ENCODE results near the gene R3HDM2.
"Not testable (repeated sequence)": the region's sequence is repeated elsewhere in the genome, so short reads cannot be mapped to it uniquely, and the experiment has no call there.

The R3HDM2 gene

DNA sequence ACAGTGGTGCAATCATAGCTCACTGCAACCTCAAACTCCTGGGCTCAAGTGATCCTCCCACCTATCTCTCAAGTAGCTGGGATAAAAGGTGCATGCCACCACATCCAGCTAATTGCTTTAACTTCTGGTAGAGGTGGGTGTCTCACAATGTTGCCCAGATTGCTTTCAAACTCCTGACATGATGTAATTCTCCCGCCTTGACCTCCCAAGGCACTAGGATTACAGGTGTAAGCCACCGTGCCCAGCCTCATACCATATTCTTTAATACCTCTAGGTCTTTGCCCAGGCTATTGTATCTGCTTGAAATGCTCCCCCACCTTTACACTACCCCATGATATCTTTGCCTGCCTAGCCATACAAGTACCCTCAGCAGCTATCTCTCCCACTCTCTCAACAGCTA, 11.3 kb downstream of the R3HDM2 start:
- DNase-seq, result no peak

- no peak for DNase-seq
Measured at GRCh38 chr12:57418255-57418654, 12.6 kb downstream of the R3HDM2 start.

DNA sequence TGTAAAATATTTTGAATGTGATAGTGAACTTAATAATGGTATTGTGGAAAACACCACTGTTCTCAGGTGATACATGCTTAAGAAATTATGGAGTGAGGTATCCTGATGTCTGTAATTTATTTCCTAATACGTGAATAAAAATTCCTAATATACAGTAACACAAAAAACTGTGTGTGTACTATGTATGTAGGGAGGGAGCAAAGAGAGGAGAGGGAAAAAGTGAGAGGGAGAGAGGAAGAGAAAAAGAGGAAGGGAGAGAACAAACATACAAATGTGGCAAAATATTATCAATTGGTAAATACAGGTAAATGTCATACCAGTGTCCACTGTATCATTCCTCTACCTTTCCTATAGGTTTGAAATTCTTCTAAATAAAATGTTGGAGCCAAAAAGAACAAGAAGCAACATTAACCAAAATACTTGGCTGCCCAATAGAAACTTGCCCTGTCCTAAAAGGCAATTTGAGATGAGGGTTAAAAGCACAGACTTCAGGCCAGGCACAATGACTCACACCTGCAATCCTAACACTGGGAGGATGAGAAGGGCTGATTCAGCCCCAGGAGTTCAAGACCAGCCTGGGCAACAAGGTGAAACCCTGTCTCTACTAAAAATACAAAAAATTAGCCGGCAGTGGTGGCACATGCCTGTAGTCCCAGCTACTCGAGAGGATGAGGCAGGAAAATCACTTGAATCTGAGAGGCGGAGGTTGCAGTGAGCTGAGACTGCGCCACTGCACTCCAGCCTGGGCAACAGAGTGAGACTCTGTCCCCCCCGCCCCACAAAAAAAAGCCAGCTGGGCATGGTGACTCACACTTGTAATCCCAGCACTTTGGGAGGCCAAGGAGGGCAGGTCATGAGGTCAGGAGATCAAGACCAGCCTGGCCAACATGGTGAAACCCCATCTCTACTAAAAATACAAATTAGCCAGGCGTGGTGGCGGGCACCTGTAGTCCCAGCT, 14.5 kb downstream of the R3HDM2 start:
- DNase-seq, result no peak

DNA sequence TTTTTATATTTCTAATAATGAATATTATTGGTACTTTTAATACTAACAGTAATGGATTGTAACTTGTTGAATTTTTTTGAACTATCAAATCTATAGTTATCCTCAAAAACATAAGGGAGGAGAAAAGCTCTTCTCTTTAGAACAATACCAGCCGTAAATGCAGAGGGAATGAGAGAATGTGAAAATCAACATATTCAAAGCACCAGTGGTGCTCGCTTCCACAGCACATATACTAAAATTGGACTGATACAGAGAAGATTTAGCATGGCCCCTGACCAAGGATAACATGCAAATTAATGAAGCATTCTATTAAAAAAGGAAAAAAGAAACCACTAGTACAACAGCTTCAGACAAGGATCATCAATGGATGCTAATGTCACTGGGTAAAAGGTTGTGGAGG, 15.8 kb downstream of the R3HDM2 start:
- DNase-seq, result no peak

- not testable (repeated sequence) for DNase-seq
Measured at GRCh38 chr12:57414160-57414559, 16.7 kb downstream of the R3HDM2 start.

DNA sequence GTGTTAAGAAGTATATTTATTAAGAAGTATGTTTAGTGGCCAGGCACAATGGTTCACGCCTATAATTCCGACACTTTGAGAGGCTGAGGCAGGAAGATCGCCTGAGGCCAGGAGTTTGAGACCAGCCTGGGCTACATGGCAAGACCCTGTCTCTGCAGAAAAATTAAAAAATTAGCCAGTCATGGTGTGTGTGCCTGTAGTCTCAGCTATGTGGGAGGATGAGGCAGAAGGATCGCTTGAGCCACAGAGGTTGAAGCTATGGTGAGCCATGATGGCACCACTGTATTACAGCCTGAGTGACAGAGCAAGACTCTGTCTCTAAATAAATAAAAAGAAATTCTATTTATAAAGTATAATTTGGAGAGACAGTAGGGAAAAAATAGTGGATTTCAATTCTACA, 20.3 kb downstream of the R3HDM2 start:
- DNase-seq, result no peak

GRCh38 chr12:57404966-57405640, 25.7 kb downstream of the R3HDM2 start:
- no peak for DNase-seq

- DNase-seq, result not testable (repeated sequence)
Measured at GRCh38 chr12:57402156-57402555, 28.7 kb downstream of the R3HDM2 start.

GRCh38 chr12:57401165-57401564, 29.7 kb downstream of the R3HDM2 start:
- no peak for DNase-seq

DNA sequence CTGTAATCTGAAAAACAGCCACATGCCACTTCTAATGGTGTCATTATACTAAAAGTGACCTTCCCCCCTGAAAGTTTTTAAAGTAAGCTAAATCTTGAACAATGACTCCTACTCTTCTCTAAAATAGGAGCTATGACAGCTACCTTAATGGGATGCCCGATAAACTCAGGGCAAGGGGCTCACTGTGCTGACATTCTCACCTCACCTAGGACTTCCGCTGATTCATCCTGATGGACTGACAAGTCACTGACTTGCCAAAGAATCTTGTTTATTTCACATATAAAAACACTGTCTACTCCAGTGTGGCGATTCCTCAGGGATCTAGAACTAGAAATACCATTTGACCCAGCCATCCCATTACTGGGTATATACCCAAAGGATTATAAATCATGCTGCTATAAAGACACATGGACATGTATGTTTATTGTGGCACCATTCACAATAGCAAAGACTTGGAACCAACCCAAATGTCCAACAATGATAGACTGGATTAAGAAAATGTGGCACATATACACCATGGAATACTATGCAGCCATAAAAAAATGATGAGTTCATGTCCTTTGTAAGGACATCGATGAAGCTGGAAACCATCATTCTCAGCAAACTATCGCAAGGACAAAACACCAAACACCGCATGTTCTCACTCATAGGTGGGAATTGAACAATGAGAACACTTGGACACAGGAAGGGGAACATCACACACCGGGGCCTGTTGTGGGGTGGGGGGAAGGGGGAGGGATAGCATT, 31.0 kb downstream of the R3HDM2 start:
- not testable (repeated sequence) for DNase-seq

GRCh38 chr12:57397441-57397840, 33.4 kb downstream of the R3HDM2 start:
- no peak for DNase-seq

- DNase-seq, result no peak
Measured at GRCh38 chr12:57395121-57395520, 35.7 kb downstream of the R3HDM2 start.

DNA sequence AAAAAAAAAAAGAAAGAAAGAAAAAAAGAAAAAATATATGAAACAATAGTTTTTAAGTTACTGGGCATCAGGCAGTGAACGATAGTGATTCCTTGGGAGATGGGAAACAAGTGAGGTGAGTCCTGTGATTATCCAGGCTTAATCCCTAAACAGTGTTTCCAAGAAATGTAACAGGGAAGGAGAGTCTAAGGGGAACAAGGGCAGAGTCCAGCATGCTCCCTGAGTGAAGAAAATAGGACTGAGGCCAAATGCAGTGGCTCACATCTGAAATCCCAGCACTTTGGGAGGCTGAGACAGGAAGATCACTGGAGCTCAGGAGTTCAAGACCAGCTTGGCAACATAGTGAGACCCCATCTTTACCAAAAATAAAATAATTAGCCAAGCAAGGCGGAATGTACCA, 40.7 kb downstream of the R3HDM2 start:
- DNase-seq, result no peak

DNA sequence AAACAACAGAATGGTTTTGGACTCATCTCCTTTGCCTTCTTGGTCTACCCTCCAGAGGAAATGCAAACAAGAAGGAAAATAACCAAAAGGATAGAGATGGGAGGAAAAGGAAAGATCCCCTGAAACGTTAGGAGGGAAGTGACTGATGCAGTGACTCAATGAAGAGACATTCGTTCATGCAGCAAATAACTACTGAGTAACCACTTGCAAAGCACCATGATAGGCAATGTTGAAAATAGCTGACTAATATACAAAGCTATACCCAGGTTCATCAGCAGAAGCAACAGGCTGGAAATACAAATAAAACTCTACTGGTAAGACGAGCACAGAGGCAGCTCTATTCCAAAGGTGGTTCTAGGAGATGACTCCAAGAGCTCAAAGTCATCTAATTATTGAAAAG, 41.8 kb downstream of the R3HDM2 start:
- no peak for DNase-seq

DNA sequence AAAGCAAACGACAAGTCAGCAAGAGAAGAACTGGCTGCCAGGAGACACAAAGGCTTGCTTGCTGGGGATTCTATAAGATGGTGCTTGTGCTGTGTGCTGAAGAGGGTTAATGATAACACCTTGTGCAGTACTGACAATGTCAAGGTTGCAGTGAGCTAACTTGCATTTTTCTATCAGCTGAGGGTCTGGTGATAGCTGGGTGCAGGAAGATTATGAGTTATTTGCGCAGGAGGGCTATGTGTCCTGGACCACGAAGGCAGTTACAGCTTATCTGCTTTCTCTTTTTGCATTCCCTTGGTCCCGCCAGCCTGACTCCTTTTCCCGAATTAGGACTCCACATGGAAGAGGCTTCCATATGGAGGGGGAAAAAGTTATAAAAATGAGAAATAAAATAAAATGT, 42.4 kb downstream of the R3HDM2 start:
- no peak for DNase-seq

GRCh38 chr12:57386187-57386720, 44.6 kb downstream of the R3HDM2 start:
- no peak for DNase-seq

DNA sequence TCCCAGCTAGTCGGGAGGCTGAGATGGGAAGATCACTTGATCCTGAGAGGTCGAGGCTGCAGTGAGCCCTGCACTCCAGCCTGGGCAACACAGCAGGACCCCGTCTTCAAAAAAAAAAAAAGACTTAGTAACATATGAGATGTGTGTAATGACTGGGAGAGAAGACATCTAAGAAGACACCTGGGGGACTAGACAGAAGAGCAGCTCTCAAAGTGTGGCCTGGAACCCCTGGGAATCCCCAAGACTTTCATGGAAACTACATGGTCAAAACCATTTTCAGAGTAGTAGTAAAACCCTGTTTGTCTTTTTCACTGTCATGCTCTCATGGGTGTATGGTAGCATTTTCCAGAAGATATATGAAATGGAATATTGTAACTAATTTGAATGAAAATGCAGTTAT, 45.3 kb downstream of the R3HDM2 start:
- no peak for DNase-seq

DNA sequence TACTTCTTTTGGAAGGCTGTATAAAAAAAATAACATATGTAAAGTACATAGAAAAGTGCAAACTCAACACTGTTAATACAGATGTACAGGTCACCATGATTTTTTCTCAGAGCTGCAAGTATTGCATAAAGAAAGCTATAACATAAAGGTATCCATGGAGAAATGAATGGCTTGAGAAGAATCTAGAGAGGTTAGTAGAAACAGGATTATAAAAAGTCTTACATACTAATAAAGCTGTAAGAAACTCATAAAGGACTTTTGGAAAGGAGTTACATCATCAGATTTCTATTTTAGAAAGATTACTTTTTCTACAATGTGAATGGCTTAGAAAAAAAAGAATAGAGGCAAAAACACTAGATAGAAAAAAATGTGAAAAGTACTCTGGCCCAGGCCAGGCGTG, 46.4 kb downstream of the R3HDM2 start:
- no peak for DNase-seq

DNA sequence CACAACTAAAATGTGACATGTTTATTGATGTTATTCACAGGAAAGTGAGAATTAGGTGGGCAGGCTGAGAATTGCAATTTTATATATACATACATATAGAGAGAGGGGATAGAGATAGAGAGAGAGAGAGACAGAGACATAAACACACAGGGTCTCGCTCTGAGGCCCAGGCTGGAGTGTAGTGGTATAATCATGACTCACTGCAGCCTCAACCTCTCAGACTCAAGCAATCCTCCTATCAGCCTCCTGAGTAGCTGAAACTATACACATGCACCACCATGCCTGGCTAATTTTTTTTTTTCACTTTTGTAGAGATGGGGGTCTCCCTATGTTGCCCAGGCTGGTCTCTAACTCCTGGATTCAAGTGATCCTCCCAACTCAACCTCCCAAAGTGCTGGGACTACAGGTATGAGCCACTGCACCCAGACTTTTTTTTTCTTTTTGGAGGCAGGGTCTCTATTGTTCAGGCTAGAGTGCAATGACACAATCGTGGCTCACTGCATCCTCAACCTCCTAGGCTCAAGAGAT, 49.1 kb downstream of the R3HDM2 start:
- no peak for DNase-seq

- no peak for DNase-seq
Measured at GRCh38 chr12:57380300-57380699, 50.5 kb downstream of the R3HDM2 start.

- no peak for DNase-seq
Measured at GRCh38 chr12:57377103-57377840, 53.6 kb downstream of the R3HDM2 start.

- no peak for DNase-seq
Measured at GRCh38 chr12:57372233-57372632, 58.6 kb downstream of the R3HDM2 start.
